SK-N-SH treated with all-trans-retinoic acid at 6 μM for 48 hours (cell line): ENCODE data around the gene BPIFA2.

Source experiments
- BACH2 ChIP-seq: fragments of 250-450 bp; sonication (Bioruptor Pico); IDR thresholded peaks from 2 replicates; pipeline ENCODE4 v1.9.0; 2021; ENCODE audit warnings: mild to moderate bottlenecking, borderline replicate concordance
- CSDC2 ChIP-seq: fragments of 250-450 bp; sonication (Bioruptor Pico); IDR thresholded peaks from 2 replicates; pipeline ENCODE4 v1.5.0; 2020; ENCODE audit warnings: mild to moderate bottlenecking, moderate library complexity
- GLIS3 ChIP-seq: fragments of 250-450 bp; sonication (Bioruptor Pico); IDR thresholded peaks from 2 replicates; pipeline ENCODE4 v1.5.0; 2020; ENCODE audit warnings: mild to moderate bottlenecking, moderate library complexity
- ISL1 ChIP-seq: fragments of 250-450 bp; sonication (Bioruptor Pico); IDR thresholded peaks from 2 replicates; pipeline ENCODE4 v2.1.2; 2022; ENCODE audit warnings: mild to moderate bottlenecking, moderate library complexity
- RARB ChIP-seq: fragments of 250-450 bp; sonication (Bioruptor Pico); IDR thresholded peaks from 2 replicates; pipeline ENCODE4 v1.8.0; 2021; ENCODE audit warnings: mild to moderate bottlenecking, moderate library complexity
- TF ChIP-seq, protein P1 (sequence below): fragments of 250-450 bp; sonication (Bioruptor Pico); IDR thresholded peaks from 2 replicates; pipeline ENCODE4 v1.5.1; 2021; ENCODE audit warnings: mild to moderate bottlenecking, moderate library complexity
- TF ChIP-seq, protein P2 (sequence below): fragments of 250-450 bp; sonication (Bioruptor Pico); IDR thresholded peaks from 2 replicates; pipeline ENCODE4 v1.5.1; 2020; ENCODE audit warnings: low read depth, mild to moderate bottlenecking, moderate library complexity
- TF ChIP-seq, protein P3 (sequence below): fragments of 250-450 bp; sonication (Bioruptor Pico); IDR thresholded peaks from 2 replicates; pipeline ENCODE4 v1.8.0; 2021; ENCODE audit warnings: low read depth, mild to moderate bottlenecking, moderate library complexity, borderline replicate concordance

DNA sequence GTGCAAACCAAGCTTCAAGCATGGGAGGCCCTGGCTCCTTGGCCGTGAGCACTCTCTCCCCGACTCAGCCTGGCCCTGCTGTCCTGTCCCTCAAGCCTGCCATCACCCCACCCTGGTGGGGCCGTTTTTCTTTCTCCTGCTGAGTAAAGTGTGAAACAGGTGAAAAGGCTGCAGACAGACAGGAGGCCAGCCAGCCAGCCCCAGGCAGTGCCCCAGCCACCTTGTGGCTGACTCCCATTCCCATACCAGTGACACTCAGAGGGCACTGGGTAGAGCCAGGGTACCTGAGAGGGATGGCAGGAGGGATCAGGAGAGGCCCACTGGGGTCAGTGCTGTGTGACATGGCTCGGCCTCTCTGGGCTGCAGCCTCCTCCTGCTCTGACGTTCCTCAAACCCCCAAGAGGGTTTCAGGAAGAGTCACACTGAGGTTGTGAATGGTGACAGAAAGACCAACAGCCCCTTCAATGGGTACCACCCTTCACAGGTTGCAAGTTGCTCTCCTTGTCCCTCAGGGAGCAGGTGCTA, 35.9 kb upstream of the BPIFA2 start:
- TF ChIP-seq GLIS3 (CRISPR knock-in tag): no peak
- TF ChIP-seq BACH2: no peak
- TF ChIP-seq, protein P1, sequence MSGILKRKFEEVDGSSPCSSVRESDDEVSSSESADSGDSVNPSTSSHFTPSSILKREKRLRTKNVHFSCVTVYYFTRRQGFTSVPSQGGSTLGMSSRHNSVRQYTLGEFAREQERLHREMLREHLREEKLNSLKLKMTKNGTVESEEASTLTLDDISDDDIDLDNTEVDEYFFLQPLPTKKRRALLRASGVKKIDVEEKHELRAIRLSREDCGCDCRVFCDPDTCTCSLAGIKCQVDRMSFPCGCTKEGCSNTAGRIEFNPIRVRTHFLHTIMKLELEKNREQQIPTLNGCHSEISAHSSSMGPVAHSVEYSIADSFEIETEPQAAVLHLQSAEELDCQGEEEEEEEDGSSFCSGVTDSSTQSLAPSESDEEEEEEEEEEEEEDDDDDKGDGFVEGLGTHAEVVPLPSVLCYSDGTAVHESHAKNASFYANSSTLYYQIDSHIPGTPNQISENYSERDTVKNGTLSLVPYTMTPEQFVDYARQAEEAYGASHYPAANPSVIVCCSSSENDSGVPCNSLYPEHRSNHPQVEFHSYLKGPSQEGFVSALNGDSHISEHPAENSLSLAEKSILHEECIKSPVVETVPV (CRISPR knock-in tag): no peak
- TF ChIP-seq CSDC2 (CRISPR knock-in tag): no peak
- TF ChIP-seq, protein P2, sequence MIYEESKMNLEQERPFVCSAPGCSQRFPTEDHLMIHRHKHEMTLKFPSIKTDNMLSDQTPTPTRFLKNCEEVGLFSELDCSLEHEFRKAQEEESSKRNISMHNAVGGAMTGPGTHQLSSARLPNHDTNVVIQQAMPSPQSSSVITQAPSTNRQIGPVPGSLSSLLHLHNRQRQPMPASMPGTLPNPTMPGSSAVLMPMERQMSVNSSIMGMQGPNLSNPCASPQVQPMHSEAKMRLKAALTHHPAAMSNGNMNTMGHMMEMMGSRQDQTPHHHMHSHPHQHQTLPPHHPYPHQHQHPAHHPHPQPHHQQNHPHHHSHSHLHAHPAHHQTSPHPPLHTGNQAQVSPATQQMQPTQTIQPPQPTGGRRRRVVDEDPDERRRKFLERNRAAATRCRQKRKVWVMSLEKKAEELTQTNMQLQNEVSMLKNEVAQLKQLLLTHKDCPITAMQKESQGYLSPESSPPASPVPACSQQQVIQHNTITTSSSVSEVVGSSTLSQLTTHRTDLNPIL: no peak
- no peak for TF ChIP-seq RARB (CRISPR knock-in tag)
- TF ChIP-seq, protein P3, sequence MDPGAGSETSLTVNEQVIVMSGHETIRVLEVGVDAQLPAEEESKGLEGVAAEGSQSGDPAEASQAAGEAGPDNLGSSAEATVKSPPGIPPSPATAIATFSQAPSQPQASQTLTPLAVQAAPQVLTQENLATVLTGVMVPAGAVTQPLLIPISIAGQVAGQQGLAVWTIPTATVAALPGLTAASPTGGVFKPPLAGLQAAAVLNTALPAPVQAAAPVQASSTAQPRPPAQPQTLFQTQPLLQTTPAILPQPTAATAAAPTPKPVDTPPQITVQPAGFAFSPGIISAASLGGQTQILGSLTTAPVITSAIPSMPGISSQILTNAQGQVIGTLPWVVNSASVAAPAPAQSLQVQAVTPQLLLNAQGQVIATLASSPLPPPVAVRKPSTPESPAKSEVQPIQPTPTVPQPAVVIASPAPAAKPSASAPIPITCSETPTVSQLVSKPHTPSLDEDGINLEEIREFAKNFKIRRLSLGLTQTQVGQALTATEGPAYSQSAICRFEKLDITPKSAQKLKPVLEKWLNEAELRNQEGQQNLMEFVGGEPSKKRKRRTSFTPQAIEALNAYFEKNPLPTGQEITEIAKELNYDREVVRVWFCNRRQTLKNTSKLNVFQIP (CRISPR knock-in tag): no peak
- TF ChIP-seq ISL1 (CRISPR knock-in tag): no peak
